HG03457 (cell line): ENCODE results near the gene JAGN1.
"Not testable (repeated sequence)": the region's sequence is repeated elsewhere in the genome, so short reads cannot be mapped to it uniquely, and the experiment has no call there.

Experiments used
- ATAC-seq: cut with Tn5 transposase; IDR thresholded peaks from one replicate; pipeline ENCODE4 v1.9.1; 2021; ENCODE audit warnings: moderate number of reproducible peaks; ENCODE audit not compliant: unreplicated experiment

JAGN1 gene

GRCh38 chr3:9916734-9917680 lies 26.6 kb downstream of the JAGN1 start, which contains the start of gene IL17RC:
Gene IL17RC, plus strand, starts transcription at chr3:9917098. Its CDS starts 218 bp downstream, at chr3:9917316.
- ATAC-seq: no peak

GRCh38 chr3:9917820-9918219 lies 27.4 kb downstream of the JAGN1 start:
- ATAC-seq: no peak

GRCh38 chr3:9918261-9919038 lies 28.0 kb downstream of the JAGN1 start:
- no peak for ATAC-seq

- no peak for ATAC-seq
Observed at GRCh38 chr3:9928158-9928557, 37.7 kb downstream of the JAGN1 start.

GRCh38 chr3:9930804-9931418 lies 40.5 kb downstream of the JAGN1 start:
- ATAC-seq: no peak

- no peak for ATAC-seq
Observed at GRCh38 chr3:9932535-9932842, 42.1 kb downstream of the JAGN1 start.

GRCh38 chr3:9932843-9933560 lies 42.6 kb downstream of the JAGN1 start:
- peak; percentile 48 for ATAC-seq

GRCh38 chr3:9933561-9934234 lies 43.3 kb downstream of the JAGN1 start, which contains the start of gene CRELD1:
Gene CRELD1, plus strand, starts transcription at chr3:9933834. Its CDS starts 605 bp downstream, at chr3:9934439.
- ATAC-seq: peak; percentile 82

- ATAC-seq: no peak
Observed at GRCh38 chr3:9934235-9934621, 43.8 kb downstream of the JAGN1 start.

GRCh38 chr3:9934993-9935392 lies 44.6 kb downstream of the JAGN1 start:
- no peak for ATAC-seq

GRCh38 chr3:9935966-9936510 lies 45.6 kb downstream of the JAGN1 start:
- ATAC-seq: no peak

GRCh38 chr3:9937486-9938238 lies 47.3 kb downstream of the JAGN1 start:
- ATAC-seq: no peak

- ATAC-seq: no peak
Observed at GRCh38 chr3:9938966-9939365, 48.6 kb downstream of the JAGN1 start.

- not testable (repeated sequence) for ATAC-seq
Observed at GRCh38 chr3:9939906-9940305, 49.5 kb downstream of the JAGN1 start.

GRCh38 chr3:9940746-9941145 lies 50.3 kb downstream of the JAGN1 start:
- no peak for ATAC-seq

GRCh38 chr3:9942164-9942563 lies 51.8 kb downstream of the JAGN1 start:
- ATAC-seq: no peak

GRCh38 chr3:9942934-9943690 lies 52.7 kb downstream of the JAGN1 start:
- ATAC-seq: no peak
